NCI-H2227 (cell line): Measurements from ENCODE around the gene HSBP1.

ENCODE experiments used
- DNase-seq: peaks from one replicate; lab custom pipeline; 2025; ENCODE audit not compliant: unreplicated experiment; lab: John Stamatoyannopoulos, UW

Gene HSBP1

DNA sequence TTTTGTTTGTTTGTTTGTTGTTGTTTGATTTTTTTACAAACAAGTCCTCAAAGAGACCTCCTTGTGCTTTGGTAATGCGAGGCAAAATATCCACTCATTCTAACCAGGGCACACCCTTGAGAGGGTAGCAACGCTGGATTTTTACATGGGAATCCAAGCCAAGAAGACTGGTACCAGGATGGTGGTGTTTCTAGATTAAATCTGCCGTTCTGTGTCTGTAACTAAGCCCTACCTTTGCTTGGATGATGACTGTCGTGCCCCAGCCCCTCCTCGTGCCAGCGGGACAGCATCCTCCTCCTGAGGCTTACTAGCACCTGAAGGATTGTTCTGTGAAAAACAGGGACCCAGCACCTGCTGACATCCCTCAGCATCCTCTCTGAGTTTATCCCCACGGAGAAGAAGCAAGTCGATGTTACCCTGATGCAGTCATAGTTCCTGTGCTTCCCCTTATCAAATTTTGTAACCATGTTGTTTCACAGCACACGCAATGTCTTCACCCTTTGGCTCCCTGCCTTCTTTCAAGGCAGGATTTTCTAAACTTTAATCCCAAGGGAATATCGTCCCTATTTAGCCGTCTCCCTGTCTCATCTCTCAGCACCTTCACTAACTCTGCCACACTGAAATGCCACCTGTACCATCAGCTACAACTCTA is 5.1 kb upstream of the HSBP1 start:
- no peak for DNase-seq

DNA sequence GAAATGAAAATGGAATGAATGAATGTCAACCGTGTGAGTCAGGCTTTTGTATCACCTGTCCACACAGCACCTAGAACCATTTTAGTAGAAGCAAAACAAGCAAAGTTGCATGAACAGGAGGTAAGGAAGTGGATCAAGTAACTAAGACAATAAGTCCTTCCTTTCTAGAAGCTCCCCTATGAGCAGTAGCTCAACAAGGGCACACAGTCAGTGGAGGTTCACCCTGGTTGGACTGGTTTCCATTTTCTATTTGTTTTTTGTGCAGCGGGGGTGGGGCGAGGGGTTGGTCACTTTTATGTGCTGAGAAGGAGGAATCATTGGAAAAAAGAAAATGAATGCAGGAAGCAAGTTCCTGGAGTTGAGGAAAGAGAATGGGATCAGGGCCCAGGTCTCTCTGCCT is 4.0 kb upstream of the HSBP1 start:
- no peak for DNase-seq

DNA sequence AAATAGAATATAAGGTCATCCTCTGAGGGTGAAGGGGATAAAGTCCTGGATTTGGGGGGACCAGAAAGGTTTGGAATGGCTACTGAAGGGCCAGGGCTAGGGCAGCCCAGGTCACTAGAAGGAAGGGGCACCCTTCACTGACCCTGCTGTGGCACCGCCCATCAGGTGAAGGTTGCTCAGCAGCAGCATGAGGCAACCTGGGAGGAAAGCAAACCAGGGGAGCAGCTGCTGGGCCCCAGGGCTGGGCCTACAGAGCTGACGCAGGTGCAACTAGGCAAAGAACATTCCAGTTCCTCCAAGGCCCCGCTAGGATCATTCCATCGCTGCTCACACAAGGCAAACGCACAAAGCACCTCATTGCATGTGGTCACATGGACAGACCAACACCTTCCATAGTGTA is 3.4 kb upstream of the HSBP1 start:
- no peak for DNase-seq

DNA sequence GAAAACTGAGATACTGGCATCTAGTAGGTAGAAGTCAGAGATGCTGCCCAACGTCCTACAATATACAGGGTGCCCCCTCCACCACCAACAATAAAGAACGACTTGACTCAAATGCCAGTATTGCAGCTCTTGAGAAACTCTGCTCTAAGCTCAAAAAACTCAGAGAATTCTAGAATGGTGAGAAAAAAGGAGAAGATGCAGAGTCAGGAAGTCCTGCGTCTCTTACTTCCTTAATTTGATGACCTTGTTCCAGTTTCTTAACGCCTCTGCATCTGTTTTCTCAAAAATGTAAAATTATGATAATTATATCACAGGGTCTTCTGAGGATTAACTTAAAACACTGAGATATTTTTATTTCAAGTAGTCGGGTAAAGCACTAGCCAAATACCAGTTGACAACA is 1.7 kb upstream of the HSBP1 start:
- no peak for DNase-seq

DNA sequence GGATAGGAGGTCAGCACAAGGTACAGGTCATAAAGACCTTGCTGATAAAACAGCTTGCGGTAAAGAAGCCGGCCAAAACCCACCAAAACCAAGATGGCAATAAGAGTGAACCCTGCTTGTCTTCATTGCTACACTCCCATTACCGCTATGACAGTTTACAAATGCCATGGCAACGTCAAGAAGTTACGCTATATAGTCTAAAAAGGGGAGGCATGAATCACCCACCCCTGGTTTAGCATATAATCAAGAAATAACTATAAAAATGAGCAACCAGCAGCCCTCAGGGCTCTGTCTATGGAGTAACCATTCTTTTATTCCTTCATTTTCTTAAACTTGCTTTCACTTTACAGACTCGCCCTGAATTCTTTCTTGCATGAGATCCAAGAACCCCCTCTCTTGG is 1.0 kb upstream of the HSBP1 start:
- DNase-seq, result no peak

DNA sequence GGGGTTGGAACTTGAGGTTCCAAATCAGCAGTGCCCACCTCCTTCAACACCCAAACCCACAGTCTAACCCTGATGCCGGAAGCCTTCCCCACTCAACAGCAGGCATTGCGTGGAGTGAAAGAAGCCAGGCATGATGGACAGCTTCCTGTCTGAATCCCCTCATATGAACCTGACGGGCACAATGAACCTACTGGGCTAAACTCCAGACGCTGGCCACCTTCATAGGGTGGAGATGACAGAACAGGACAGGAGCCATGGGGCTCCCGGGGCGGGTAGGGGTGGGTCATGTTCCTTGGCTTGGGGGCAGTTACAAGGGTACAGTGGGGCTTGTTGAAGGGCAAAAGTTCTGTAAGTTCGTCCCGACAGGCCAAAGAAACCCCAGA is 460 bp upstream of the HSBP1 start:
- DNase-seq, result no peak

DNA sequence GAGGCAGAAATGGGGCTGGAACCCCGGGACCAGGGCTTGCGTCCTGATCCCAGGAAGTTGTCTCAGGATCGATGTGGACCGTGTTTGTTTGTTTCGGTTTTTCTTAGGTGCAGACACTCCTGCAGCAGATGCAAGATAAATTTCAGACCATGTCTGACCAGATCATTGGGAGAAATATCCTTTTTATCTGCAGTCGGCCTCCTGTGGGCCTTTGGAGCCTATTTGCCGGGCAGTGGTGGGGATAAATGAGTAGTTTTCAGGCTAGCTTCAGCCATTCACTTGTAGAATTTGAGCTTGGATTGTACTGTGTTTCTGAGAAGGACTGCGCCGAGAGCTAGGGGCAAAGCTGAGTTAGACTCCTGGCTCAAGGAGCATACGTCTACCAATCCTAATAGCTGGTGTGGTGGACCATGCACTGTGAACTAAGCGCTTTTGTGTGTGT is 816 bp downstream of the HSBP1 start:
- DNase-seq, result no peak

DNA sequence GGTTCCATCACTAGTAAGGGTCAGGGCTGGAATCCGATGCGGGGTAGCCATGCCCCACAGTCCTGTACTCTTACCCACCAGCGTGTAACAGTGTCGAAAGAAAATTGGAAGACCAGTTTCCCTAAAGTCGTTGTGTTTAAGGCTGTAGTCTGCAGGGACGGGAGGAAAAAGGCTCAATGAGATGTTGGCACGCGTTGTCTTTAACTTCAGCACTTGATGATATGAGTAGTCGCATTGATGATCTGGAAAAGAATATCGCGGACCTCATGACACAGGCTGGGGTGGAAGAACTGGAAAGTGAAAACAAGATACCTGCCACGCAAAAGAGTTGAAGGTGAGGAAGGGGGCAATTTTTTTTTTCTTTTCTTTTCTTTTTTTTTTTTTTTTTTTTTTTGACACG is 1.3 kb downstream of the HSBP1 start:
- DNase-seq, result no peak

DNA sequence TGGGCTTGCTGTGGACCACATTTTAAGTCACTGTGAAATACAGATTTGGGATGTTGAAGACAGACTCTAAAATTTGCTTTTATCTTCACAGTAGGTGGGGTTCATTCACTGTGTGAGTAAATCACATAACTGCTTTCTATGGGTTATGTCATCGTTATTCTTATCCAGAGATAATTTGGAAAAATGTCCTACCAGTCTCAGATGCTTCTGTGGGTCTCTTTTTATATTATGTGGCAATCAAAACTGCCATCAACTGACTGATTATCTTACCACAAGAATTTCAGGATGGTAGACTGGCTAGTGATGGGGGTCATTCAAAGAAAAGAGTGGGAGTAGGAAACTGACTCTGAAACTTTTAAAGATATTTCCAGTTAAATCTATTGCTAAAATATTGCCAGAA is 3.1 kb downstream of the HSBP1 start:
- no peak for DNase-seq

DNA sequence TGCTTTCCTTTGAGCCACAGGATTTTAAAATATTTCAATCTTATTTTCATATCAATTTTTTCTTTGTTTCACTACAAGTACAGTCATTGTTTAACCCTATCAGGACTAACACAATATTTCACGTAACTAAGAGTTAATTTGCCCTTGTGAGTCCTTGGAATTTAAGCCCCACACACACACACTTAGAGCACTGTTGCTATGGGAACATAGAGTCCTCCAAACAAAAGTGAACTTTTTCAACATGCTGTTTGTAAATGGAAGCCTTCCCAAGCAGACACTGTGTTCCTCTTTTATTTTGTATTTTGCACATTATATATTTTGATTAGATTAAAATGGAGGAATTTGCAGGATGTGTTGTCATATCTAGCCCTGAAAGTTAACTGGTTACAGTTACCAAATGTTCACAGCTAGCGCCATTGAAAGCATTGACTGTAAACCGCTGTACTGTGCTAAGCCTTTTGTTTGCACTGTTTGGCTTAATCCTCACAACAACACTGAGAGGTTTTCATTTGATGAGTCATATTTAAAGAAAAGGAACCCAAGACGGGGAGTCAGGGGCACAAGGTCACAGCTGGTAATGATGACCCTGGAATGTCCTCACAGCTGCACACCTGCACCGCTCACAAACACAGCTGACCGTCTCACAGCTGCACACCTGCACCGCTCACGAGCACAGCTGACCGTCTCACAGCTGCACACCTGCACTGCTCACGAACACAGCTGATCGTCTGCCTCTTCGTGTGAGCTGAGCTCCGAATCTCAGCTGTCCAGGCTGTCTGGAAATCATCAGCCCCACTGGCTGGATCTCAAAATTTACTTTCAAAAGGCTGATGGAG is 6.3 kb downstream of the HSBP1 start:
- DNase-seq, result peak; percentile 19

DNA sequence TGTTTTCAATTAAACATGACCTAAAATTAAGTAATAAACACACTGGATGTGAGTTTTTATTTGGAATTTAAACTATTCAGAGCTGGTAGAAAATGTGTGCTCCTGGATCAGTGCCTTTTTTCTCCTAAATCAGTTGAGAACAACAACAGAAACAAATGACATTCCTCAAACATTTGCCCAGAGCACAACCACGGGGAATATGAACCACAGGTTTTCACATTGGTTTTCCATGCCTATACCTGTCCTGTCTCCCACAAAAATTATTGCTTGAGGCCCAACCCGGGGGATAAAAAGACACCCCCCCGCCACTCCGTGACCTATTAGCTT is 6.8 kb downstream of the HSBP1 start:
- DNase-seq, result no peak

DNA sequence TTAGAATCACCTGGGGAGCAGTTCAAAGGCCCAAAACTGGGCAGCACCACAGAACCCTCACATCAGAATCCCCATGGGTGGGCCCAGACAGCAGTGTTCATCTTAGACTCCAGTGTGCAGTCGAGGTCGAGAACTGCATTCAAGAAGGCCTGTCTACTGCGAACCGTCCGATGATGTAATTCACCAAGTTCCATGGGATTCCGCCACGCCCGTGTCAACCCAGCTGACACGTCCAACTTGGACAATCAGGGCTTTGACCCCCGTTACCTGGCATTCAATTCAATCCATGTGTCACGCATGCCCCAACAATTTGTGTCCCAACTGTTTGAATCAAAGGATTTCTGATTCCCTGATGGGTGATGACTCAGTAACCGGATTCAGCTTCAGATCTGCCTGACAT is 9.2 kb downstream of the HSBP1 start:
- no peak for DNase-seq

DNA sequence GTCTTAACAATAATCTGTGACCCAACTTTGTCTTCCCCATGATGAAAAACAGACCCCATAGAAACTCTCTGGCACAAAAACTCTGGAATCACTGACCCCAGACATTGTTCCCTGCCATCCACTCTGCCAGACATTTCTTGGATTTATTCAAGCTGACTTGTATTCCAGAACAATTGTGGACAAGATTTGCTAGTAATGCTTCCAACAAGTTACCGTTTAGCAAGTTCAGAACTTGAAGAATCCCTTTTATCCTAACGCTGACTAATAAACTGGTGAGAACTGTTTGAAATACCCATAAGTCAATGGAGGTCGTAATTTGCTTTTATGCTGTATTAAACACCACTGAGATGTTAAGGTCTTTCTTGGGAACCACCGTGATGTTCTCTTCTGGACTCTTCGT is 10.5 kb downstream of the HSBP1 start:
- no peak for DNase-seq

DNA sequence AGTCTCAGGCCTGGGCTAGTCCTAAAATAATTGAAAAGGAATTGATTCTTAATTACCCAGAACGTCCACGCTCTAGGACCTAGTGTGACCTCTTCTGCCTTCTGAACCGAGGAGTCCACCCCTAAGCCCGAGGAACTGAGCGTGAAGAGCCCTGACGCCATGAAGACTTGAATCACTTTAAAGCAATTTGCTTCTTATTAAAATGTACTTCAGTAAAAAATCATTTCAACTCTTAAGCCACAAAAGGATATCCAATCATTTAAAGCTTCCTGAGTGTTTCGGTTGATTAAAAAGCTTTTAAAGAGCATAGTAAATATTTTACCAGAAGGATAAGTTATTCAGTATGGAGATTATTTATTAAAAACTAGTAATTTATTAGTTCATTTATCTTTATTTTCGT is 11.6 kb downstream of the HSBP1 start:
- DNase-seq, result no peak

DNA sequence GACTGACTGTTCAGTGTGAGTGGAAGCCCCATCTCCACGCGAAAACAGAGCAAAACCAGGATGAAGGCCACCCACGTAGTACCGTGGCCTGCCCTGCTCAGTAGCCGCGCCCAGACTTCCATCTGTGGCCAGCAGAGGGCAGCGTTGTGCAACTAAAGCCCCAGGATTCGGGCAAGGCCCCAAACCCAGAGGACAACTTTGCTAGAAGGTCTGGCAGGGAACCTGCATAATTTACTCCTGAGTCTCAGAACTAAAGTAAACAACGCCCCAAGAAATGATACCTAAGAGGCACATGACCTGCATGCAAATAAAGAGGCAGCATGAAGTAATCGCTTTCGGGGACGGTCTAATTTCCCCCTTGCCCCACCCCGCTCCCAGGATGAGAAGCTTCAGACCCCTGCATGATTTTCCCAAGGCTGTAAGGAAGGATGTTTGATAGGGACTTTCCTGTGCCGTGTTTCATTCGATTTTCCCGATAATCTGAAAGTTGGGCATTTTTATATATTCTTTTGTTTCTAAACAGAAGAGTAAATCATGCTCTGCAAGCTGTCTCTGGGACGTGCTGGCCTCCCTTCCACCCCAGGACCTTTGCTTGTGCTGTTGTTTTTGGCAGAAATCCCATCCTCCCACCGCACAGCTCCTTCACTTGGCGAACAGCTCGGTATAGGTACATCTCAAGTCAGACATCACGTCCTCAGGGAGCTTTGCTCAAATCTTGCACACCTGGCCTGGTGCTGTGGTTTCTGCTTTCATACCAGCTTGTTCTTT is 18.6 kb downstream of the HSBP1 start:
- peak; percentile 69 for DNase-seq

DNA sequence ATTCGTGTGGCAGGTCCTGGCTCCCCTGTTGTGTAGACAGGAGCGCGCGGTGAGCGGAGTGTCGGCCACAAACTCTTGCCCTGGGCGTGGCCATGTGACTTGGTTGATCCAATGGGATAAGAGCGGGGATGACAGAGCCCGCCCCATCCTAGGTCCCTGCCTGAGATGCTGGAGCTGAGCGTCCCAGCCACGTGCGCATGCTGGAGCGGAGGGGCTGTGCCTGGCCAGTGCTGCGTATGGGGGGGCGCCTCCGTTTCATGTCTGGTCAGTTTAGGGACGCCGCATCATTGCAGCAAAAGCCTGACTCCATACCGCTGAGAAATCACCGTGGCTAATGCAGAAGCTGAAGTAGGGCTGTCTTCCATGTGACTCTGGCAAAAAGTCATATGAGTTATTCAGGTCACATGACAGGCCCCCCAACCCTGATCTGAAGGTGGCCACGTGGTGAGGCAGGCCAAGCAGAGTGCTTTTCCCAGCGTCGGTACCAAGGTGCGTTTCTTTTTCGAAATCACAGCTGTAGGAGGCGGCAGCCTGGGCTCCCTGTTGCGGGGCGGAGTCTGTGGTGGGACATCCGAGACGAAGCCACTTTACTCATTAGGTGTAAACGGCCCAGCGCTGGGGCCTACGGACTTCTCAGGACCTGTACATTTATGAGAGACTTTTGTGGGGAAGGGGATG is 22.5 kb downstream of the HSBP1 start:
- DNase-seq, result no peak

DNA sequence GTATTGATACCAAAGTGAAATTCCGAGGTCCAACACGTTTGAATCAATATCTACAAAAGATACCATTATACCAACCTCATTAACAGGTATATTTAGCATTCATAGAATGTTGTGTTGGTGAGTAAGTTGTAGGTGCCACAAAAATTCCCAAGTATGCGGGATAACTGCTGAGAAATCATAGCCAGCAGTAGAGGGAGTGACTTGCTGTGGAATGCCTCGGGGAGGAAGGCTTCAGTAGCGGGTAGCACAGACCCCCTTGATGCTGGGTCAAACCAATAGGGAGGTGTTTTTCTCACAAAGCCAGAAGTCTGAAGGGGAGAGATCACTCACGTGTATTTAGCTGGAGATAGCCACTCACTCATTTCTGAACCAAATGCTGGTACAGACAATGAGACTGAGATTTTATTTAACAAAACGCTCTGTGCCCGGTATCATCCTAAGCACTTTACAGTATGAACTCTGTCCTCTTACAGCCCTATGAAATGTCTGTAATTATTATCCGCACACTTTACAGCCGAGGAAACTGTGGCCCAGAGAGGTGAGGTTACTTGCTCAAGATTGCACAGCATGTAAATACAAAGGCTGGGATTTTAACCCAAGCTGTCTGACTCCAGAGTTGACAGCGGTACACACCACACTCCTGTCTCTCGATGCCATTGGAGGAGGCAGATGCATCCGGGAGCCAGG is 23.1 kb downstream of the HSBP1 start:
- no peak for DNase-seq

DNA sequence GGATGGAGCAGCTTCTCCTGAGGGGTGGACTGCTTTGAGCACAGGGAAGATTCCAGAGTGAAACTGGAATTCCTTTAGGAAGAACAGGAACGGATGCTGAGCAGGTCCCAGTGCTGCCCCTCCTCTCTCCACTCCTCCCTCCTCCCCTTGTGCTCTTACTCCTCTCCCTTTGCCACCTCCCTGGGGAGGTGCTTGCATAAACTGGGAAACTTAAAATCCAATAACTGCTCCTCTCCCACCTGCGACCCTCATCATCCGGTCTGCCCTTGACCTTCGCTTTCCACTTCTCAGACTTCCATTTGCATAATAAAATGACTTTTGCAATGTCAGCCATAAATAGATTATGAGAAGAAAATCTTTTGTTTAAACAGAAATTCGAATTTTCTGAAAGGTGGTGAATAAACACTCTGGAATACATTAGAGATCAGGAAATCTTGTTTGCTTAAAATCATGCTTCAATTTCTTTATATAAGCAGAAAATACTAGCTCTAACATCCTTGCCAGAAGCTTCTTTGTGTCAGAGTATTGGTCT is 23.7 kb downstream of the HSBP1 start:
- DNase-seq, result no peak

DNA sequence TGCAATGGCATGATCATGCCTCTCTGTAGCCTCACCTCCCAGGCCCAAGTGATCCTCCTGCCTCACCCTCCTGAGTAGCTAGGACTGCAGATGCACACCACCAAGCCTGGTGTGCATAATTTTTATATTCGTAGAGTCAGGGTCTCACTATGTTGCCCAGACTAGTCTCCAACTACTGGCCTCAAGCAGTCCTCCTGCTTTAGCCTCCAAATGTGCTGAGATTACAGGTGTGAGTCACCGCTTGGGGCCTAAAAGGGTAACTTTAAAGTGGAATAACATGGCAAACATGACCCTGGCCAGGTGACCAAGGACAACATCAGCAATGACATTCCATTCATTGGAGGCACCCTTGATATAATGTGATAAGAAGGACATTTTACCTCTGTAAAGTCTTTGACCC is 26.1 kb downstream of the HSBP1 start:
- no peak for DNase-seq

DNA sequence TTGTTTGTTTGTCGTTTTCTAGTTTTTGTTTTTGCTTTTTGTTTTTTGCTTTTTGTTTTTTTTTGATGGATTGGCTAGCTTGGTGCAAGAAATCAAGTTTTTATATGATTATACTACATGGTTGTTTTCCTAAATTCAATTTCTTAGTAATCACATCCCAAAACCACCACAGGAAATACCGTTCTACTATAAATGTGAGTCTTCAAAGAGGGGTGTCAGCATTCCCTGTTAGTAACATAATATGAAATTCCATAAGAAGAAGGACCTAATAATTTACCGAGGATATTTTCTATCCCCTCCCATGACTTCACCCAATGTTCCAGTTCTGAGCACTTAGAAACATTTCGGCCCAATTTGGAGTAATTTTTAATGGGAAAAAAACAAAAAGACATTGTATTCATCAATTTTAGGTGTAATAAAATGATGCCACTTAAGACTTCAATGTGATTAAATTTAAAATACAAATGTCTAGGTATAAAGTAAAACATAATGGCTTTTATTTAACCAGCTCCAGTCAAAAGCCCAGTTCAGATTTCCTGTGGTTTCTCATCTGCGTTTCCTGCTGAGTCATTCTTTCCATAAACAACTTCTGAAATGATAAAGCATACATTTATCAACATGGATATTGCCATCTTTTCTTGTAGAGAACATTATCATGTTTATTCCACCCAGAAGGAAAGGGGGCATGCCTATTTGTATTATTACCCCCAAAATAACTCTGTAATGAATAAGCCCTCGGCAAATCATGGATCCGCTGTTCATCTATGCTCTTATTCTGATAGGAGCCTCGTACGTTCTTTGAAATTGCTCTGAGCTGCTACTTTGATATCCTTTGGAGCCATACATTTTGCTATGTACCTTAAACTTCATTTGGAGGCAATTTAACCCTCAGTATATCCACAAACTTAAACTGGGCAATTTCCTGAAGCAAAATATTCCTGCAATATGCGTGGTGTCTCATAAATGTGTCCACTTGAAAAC is 28.1 kb downstream of the HSBP1 start:
- DNase-seq, result no peak
